ENCODE measurements around the gene ADAMTS8. TPM values are rescaled to one million over a fixed set of nuclear protein-coding genes. Genes with fewer than 3 reads are reported as not detected.

ADAMTS8 gene
- total RNA-seq, 4 donors from 2014 or later = 1.2 to 7.3 (median 4.6) TPM

GRCh38 chr11:130423541-130424142 is 4.8 kb downstream of the ADAMTS8 start:
- no peak overlapping the region for H3K4me3 ChIP-seq
- intact Hi-C loops (cut with DNase I; ENCODE audit: low total_unique reads) = no loop called here
- H3K9me3 ChIP-seq = no peaks in the 10 kb centered on the region
- DNase-seq = no peak
- no peaks in the 10 kb centered on the region for H3K27me3 ChIP-seq
- no peaks in the 10 kb centered on the region for H3K36me3 ChIP-seq
- TF ChIP-seq, protein P1, sequence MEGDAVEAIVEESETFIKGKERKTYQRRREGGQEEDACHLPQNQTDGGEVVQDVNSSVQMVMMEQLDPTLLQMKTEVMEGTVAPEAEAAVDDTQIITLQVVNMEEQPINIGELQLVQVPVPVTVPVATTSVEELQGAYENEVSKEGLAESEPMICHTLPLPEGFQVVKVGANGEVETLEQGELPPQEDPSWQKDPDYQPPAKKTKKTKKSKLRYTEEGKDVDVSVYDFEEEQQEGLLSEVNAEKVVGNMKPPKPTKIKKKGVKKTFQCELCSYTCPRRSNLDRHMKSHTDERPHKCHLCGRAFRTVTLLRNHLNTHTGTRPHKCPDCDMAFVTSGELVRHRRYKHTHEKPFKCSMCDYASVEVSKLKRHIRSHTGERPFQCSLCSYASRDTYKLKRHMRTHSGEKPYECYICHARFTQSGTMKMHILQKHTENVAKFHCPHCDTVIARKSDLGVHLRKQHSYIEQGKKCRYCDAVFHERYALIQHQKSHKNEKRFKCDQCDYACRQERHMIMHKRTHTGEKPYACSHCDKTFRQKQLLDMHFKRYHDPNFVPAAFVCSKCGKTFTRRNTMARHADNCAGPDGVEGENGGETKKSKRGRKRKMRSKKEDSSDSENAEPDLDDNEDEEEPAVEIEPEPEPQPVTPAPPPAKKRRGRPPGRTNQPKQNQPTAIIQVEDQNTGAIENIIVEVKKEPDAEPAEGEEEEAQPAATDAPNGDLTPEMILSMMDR (IDR thresholded peaks at IDR 0.05) = no peak
- no peak for TF ChIP-seq POLR2A (IDR thresholded peaks at IDR 0.05)
- H3K4me1 ChIP-seq = no peaks in the 10 kb centered on the region
- no peak overlapping the region for H3K27ac ChIP-seq

GRCh38 chr11:130422251-130422995 is 6.0 kb downstream of the ADAMTS8 start:
- Histone ChIP-seq H3K36me3 (no peaks in the 10 kb centered on the region), H3K27ac (no peak overlapping the region), H3K9me3 (no peaks in the 10 kb centered on the region), H3K4me3 (no peak overlapping the region), H3K27me3 (no peaks in the 10 kb centered on the region), H3K4me1 (no peaks in the 10 kb centered on the region)
- intact Hi-C loops (cut with DNase I; ENCODE audit: low total_unique reads) = no loop called here
- TF ChIP-seq, protein P1 (IDR thresholded peaks at IDR 0.05) = no peak
- no peak for TF ChIP-seq POLR2A (IDR thresholded peaks at IDR 0.05)
- DNase-seq = no peak

GRCh38 chr11:130421697-130422096 is 6.7 kb downstream of the ADAMTS8 start:
- no peak for DNase-seq
- Histone ChIP-seq H3K27ac (no peak overlapping the region), H3K9me3 (no peaks in the 10 kb centered on the region), H3K4me1 (no peaks in the 10 kb centered on the region), H3K4me3 (no peak overlapping the region), H3K27me3 (no peaks in the 10 kb centered on the region), H3K36me3 (no peaks in the 10 kb centered on the region)
- TF ChIP-seq POLR2A (IDR thresholded peaks at IDR 0.05) = no peak
- TF ChIP-seq, protein P1 (IDR thresholded peaks at IDR 0.05) = no peak
- intact Hi-C loops (cut with DNase I; ENCODE audit: low total_unique reads) = no loop called here

DNA sequence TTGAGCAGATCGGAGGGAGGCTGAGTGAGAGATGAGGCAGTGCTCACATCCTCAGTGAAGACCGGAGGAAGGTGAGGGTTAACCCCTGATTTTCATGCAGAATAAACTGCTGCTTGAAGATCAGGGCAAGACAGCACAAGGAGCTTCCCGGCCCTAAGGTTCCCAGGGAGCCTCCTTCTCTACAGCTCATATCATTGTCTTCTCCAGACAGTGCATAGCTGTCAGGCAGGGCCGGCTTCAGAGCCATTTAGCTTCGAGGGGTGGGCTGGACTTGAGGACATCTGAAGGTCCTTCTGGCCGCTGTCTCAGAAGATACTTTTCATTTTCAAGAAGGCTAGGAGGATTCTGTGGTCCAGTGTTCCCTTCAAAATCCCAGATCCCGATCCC is 7.2 kb downstream of the ADAMTS8 start:
- Histone ChIP-seq H3K4me3 (no peak overlapping the region), H3K27me3 (no peaks in the 10 kb centered on the region), H3K36me3 (no peaks in the 10 kb centered on the region), H3K27ac (no peak overlapping the region), H3K4me1 (no peaks in the 10 kb centered on the region), H3K9me3 (no peaks in the 10 kb centered on the region)
- intact Hi-C loops (cut with DNase I; ENCODE audit: low total_unique reads) = no loop called here
- no peak for DNase-seq
- TF ChIP-seq POLR2A (IDR thresholded peaks at IDR 0.05) = no peak
- TF ChIP-seq, protein P1 (IDR thresholded peaks at IDR 0.05) = no peak

DNA sequence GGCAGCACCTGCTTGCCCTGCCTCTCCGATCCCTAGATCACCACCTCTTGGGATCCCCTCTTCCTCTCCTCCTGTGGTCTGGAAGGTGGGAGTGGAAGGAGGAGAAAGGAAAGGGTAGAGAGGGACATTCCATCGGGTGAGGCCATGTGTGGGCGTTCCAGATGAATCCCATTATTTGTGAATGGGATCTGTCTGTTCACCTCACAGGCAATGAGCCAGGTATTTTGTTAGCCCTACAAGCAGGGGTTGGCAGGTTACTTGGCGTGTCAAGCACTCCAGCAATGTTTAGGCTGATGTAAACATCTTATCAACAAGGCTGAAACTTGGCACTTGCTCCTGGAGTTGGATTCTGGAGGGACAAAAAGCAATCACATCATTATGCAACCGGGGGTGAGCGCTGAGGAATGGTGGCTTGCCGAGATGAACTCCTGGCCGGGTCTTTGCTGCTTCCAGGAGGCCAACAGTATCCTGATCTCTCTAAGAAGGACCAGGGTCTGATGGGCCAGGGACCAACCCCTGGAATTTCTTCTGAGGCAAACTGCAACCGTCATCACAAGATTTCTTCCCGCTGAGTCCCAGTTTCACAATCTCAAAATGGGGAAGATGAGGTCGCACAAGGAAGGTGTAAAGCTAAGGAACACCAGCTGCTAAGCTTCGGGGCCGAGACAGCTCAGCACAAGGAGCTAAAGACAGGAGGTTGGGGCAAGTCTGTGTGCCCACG is 7.8 kb downstream of the ADAMTS8 start:
- Histone ChIP-seq H3K27ac (no peak overlapping the region), H3K4me1 (no peaks in the 10 kb centered on the region), H3K36me3 (no peaks in the 10 kb centered on the region), H3K27me3 (no peaks in the 10 kb centered on the region), H3K9me3 (no peaks in the 10 kb centered on the region), H3K4me3 (no peak overlapping the region)
- intact Hi-C loops (cut with DNase I; ENCODE audit: low total_unique reads) = no loop called here
- peak in 1 of 2 donors; percentile 51 for DNase-seq
- TF ChIP-seq, protein P1 (IDR thresholded peaks at IDR 0.05) = no peak
- no peak for TF ChIP-seq POLR2A (IDR thresholded peaks at IDR 0.05)
